Measurements from ENCODE around the gene TNS3.

Gene TNS3

DNA sequence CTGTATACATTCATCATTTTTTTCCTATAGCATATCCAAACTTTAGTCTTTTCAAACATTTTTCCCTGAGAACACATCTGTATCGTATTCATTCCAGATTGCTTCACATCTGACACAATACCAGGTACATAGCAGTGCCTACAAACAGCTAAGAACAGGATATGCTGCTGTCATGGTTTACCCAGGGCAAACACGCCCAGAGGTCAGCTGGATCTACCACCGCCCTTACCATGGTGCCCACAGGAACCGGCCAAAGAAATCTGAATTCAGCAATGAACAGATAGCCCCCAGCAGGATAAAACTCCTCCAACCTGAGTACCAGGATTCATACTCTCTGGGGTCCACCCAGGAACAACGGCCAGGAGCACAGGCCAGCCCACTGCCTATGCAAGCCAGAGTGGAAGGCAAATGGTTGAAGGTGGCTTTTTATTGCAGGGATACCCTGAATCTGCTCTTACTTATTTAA is 43.0 kb downstream of the TNS3 start:
- no peaks in the 10 kb centered on the region for H4K20me1 ChIP-seq (ENCODE audit: control insufficient read depth, insufficient read depth, low read depth, low read length)
- H3K79me2 ChIP-seq (ENCODE audit: control insufficient read depth, low read length), result no peaks in the 10 kb centered on the region
- no peaks in the 10 kb centered on the region for H3K36me3 ChIP-seq (ENCODE audit: control insufficient read depth, low read length)
- H3K4me2 ChIP-seq (ENCODE audit: low read length), result no peak overlapping the region
- H3K9me3 ChIP-seq (ENCODE audit: control insufficient read depth, insufficient read depth, low read length), result no peaks in the 10 kb centered on the region
- no peaks in the 10 kb centered on the region for H3K9me2 ChIP-seq (replicated peaks; ENCODE audit: control insufficient read depth, low read length)
- H3K4me1 ChIP-seq (ENCODE audit: control insufficient read depth, low read length), result peaks cover 5% of the 10 kb centered on the region
- H3K4me3 ChIP-seq (ENCODE audit: low read length), result no peak overlapping the region
- H3F3A ChIP-seq (ENCODE audit: control insufficient read depth, insufficient read depth), result no peaks in the 10 kb centered on the region
- no peaks in the 10 kb centered on the region for H3K27me3 ChIP-seq (ENCODE audit: control insufficient read depth, low read length)
- no peak overlapping the region for H3K27ac ChIP-seq (ENCODE audit: low read depth, low read length)
- TF ChIP-seq, protein P1, sequence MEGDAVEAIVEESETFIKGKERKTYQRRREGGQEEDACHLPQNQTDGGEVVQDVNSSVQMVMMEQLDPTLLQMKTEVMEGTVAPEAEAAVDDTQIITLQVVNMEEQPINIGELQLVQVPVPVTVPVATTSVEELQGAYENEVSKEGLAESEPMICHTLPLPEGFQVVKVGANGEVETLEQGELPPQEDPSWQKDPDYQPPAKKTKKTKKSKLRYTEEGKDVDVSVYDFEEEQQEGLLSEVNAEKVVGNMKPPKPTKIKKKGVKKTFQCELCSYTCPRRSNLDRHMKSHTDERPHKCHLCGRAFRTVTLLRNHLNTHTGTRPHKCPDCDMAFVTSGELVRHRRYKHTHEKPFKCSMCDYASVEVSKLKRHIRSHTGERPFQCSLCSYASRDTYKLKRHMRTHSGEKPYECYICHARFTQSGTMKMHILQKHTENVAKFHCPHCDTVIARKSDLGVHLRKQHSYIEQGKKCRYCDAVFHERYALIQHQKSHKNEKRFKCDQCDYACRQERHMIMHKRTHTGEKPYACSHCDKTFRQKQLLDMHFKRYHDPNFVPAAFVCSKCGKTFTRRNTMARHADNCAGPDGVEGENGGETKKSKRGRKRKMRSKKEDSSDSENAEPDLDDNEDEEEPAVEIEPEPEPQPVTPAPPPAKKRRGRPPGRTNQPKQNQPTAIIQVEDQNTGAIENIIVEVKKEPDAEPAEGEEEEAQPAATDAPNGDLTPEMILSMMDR (IDR thresholded peaks at IDR 0.05; ENCODE audit: low read depth, low read length, poor library complexity, severe bottlenecking), result no peak
- no peak for TF ChIP-seq EZH2phosphoT487 (IDR thresholded peaks at IDR 0.05; ENCODE audit: borderline replicate concordance, low read length)

DNA sequence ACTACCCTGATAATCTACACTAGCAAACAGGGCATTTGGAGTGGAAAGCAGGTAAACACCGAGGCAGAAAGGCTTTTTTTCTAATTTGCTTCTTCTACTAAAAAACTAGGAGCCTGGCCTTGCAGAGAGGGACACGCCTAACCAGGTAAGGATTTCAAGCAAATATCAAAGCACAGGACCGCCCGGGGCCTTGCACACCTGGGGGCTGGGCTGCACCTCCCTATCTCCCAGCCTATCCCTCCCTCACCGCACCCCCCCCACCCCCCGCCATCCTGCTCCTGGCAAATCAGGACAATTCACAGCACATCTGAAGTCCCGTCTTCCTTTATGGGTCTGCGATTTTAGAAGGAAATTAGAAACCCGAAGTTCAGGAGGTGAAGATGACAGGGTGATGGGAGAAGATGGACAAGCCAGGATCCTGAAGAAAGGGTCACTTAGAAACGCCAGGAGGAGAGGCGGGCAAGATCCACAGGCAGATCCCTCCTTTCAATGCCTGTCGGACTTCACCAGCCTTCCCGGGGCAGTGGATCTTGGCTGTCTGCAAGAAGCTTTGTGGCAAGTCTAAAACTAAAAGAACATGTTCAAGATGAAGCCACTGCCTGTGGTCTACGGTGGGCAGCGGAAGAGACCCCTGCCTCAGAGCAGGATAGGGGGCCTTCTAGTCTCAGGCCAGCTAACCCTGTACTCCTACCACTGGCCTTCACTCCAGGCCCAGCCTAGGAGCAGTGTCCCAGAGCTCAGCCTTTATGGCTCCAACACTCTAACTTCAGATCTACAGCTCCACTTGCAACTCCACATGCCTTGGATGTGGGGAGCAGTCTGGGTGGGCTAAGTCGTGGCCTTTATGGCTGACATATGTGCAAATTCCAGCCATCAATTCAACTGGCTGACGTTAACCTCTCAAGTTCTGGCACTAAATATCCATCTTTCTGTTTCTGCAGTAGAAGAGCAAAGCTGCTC is 43.9 kb downstream of the TNS3 start:
- Histone ChIP-seq H3K9me3 (ENCODE audit: control insufficient read depth, insufficient read depth, low read length) (no peaks in the 10 kb centered on the region), H3K27me3 (ENCODE audit: control insufficient read depth, low read length) (no peaks in the 10 kb centered on the region), H3K36me3 (ENCODE audit: control insufficient read depth, low read length) (no peaks in the 10 kb centered on the region), H3K4me1 (ENCODE audit: control insufficient read depth, low read length) (no peaks in the 10 kb centered on the region), H3K9me2 (replicated peaks; ENCODE audit: control insufficient read depth, low read length) (no peaks in the 10 kb centered on the region), H3K79me2 (ENCODE audit: control insufficient read depth, low read length) (no peaks in the 10 kb centered on the region), H3K4me2 (ENCODE audit: low read length) (no peak overlapping the region), H3K4me3 (ENCODE audit: low read length) (no peak overlapping the region), H3F3A (ENCODE audit: control insufficient read depth, insufficient read depth) (no peaks in the 10 kb centered on the region), H4K20me1 (ENCODE audit: control insufficient read depth, insufficient read depth, low read depth, low read length) (no peaks in the 10 kb centered on the region), H3K27ac (ENCODE audit: low read depth, low read length) (no peak overlapping the region)
- TF ChIP-seq, protein P1 (IDR thresholded peaks at IDR 0.05; ENCODE audit: low read depth, low read length, poor library complexity, severe bottlenecking), result no peak
- no peak for TF ChIP-seq EZH2phosphoT487 (IDR thresholded peaks at IDR 0.05; ENCODE audit: borderline replicate concordance, low read length)

DNA sequence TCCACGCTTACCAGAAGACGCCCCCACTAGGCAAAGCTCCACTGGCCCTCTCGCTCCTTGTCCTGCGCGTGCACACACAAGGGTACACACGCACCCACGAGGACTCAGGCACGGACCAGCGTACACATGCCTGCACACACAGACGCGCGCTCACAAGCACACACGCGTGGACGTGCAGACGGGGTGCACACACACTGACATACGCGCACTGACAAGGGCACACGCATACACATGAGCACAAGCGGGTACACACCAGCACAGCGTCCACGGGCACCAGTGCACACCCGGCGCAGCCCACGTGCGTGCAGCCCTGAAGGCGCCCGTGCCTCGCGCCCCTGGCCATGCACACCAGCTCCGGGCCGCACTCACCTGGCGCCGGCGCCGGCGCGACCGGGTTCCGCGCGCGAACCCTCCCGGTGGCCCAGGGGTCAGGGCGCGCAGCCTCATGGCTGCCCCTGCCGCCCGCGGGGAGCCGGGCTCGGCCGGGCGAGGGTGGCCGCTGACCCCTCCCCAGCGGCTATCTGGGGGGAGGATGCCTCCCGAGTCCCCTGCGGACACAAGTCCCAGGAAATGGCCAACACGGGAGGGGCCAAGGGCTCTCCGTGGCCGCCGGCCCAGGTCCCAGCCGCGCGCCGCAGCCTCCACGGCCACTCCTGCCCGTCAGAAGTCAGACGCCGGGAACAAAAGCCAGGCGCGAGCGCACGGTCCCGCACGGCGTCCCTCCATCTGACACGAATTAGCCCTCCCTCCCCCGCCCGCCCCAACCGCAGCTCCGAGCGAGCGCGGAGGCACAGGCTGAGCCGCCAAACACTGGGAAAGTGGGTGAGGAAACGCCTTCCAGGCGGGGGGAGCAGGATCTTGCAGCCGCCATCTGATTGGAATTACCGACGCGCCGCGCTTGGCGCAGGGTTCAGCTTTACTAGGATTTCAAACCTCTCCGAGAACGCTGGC is 45.0 kb downstream of the TNS3 start:
- H3K27ac ChIP-seq (ENCODE audit: low read depth, low read length), result no peak overlapping the region
- no peaks in the 10 kb centered on the region for H3K9me2 ChIP-seq (replicated peaks; ENCODE audit: control insufficient read depth, low read length)
- TF ChIP-seq, protein P1 (IDR thresholded peaks at IDR 0.05; ENCODE audit: low read depth, low read length, poor library complexity, severe bottlenecking), result no peak
- no peak for TF ChIP-seq EZH2phosphoT487 (IDR thresholded peaks at IDR 0.05; ENCODE audit: borderline replicate concordance, low read length)
- no peaks in the 10 kb centered on the region for H3K79me2 ChIP-seq (ENCODE audit: control insufficient read depth, low read length)
- no peaks in the 10 kb centered on the region for H3K36me3 ChIP-seq (ENCODE audit: control insufficient read depth, low read length)
- H3K4me1 ChIP-seq (ENCODE audit: control insufficient read depth, low read length), result no peaks in the 10 kb centered on the region
- no peaks in the 10 kb centered on the region for H3F3A ChIP-seq (ENCODE audit: control insufficient read depth, insufficient read depth)
- no peaks in the 10 kb centered on the region for H4K20me1 ChIP-seq (ENCODE audit: control insufficient read depth, insufficient read depth, low read depth, low read length)
- no peak overlapping the region for H3K4me3 ChIP-seq (ENCODE audit: low read length)
- H3K27me3 ChIP-seq (ENCODE audit: control insufficient read depth, low read length), result no peaks in the 10 kb centered on the region
- H3K9me3 ChIP-seq (ENCODE audit: control insufficient read depth, insufficient read depth, low read length), result no peaks in the 10 kb centered on the region; the same call in 1 of the 2 replicates
- no peak overlapping the region for H3K4me2 ChIP-seq (ENCODE audit: low read length)

All from DOHH2 (cell line).